ENCODE results near the gene PARP6.

GRCh38 chr15:72196409-72197040 is 75.8 kb downstream of the PARP6 start:
- TF ChIP-seq, protein P1, sequence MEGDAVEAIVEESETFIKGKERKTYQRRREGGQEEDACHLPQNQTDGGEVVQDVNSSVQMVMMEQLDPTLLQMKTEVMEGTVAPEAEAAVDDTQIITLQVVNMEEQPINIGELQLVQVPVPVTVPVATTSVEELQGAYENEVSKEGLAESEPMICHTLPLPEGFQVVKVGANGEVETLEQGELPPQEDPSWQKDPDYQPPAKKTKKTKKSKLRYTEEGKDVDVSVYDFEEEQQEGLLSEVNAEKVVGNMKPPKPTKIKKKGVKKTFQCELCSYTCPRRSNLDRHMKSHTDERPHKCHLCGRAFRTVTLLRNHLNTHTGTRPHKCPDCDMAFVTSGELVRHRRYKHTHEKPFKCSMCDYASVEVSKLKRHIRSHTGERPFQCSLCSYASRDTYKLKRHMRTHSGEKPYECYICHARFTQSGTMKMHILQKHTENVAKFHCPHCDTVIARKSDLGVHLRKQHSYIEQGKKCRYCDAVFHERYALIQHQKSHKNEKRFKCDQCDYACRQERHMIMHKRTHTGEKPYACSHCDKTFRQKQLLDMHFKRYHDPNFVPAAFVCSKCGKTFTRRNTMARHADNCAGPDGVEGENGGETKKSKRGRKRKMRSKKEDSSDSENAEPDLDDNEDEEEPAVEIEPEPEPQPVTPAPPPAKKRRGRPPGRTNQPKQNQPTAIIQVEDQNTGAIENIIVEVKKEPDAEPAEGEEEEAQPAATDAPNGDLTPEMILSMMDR (IDR thresholded peaks at IDR 0.05), result no peak
- TF ChIP-seq POLR2A (IDR thresholded peaks at IDR 0.05), result no peak

Measured in right lobe of liver (tissue), 4 donors.